Activated CD4-positive, alpha-beta T cell treated with anti-CD3 and anti-CD28 coated beads for 36 hours (primary cell): ENCODE measurements around the gene RPS25. TPM values are rescaled to one million over a fixed set of nuclear protein-coding genes. Genes with fewer than 3 reads are reported as not detected.

Source experiments
- ATAC-seq: fragments of 200-7000 bp; cut with Tn5 transposase; one replicate; pipeline ENCODE4 v1.10.0; 2021; ENCODE audit warnings: mild to moderate bottlenecking, moderate library complexity
- CTCF ChIA-PET: fragments of 350-600 bp; sonication (Branson Sonifier 250); formaldehyde crosslinking; loops from one replicate; lab custom pipeline; 2021; ENCODE audit warnings: antibody characterized with exemption; lab: Charles Lee
- POLR2A ChIA-PET: fragments of 350-600 bp; sonication (Branson Sonifier 250); formaldehyde crosslinking; loops from one replicate; lab custom pipeline; 2021; ENCODE audit warnings: antibody characterized with exemption, inconsistent platforms; lab: Charles Lee
- DNase-seq: peaks from one replicate; pipeline ENCODE4 v3.0.0-alpha.2; 2020
- H3K27ac Mint-ChIP-seq: one replicate; pipeline ENCODE4 v1.8.0; 2021; ENCODE audit warnings: mixed read lengths
- H3K27me3 Mint-ChIP-seq: one replicate; pipeline ENCODE4 v1.8.0; 2021; ENCODE audit warnings: mixed read lengths
- H3K36me3 Mint-ChIP-seq: one replicate; pipeline ENCODE4 v1.8.0; 2021; ENCODE audit warnings: low read depth, mixed read lengths
- H3K4me1 Mint-ChIP-seq: one replicate; pipeline ENCODE4 v1.8.0; 2021; ENCODE audit warnings: mixed read lengths
- H3K4me3 Mint-ChIP-seq: one replicate; pipeline ENCODE4 v1.8.0; 2021; ENCODE audit warnings: mild to moderate bottlenecking, moderate library complexity, mixed read lengths
- H3K9me3 Mint-ChIP-seq: one replicate; pipeline ENCODE4 v1.8.0; 2021; ENCODE audit warnings: low read depth, mixed read lengths
- intact Hi-C, 2 experiments: fragments of 100-400 bp; cut with DNase I in 1 of 2; cut with micrococcal nuclease in 1 of 2; formaldehyde crosslinking; loops; one replicate each; pipeline versions ENCODE4 v1.14.2 to v1.15.1; 2022 to 2024; cut with DNase I, micrococcal nuclease
- total RNA-seq, 2 experiments: library from RNA; stranded (reverse); gene quantifications; one replicate each; pipeline ENCODE4 v1.2.3, GENCODE V29; 2021

RPS25 gene
- total RNA-seq, 2 experiments from 2014 or later, result 1,590 to 1,820 TPM

DNA sequence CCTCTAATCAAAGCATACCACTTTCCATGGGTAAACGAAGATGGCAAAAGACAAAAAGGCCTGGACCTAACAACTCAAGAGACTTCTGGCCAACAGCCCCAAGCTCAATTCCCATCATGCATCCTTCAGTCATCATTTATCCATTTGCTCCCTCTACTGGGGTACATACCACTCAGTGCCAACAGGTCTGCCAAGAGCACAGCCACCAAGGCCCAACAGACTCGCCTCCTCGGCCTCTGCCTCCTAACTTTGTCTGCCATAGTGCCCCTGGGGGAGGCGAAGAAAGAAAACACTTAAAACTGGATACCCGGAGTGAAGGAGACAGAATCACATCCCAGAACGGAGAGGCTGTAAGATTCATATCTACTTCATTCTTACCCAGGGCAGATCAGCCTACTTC, 37.8 kb upstream of the RPS25 start:
- H3K4me1 Mint-ChIP-seq, result peaks cover 43% of the 10 kb centered on the region
- no peaks in the 10 kb centered on the region for H3K27me3 Mint-ChIP-seq
- peak overlapping the region; percentile 82 for H3K4me3 Mint-ChIP-seq
- ATAC-seq, result no peak
- intact Hi-C loops, result loop anchor here (2.0 kb wide), 4 partner anchors 37 to 267 kb away; partner anchors contain the start of genes HINFP (in 1 of the 2), RPS25 (in 1 of the 2) and TRAPPC4 (in 1 of the 2)
- H3K36me3 Mint-ChIP-seq, result peaks cover 46% of the 10 kb centered on the region
- DNase-seq, result peak; percentile 30
- peak overlapping the region; percentile 76 for H3K27ac Mint-ChIP-seq
- CTCF ChIA-PET, result interaction anchor here (0.7 to 3.1 kb wide), 7 partner anchors 10 to 259 kb away, joined by 3 to 16 read pairs (median 5); partner anchors contain the start of genes HMBS and VPS11
- POLR2A ChIA-PET, result interaction anchor here (0.6 to 4.2 kb wide), 7 partner anchors 9 to 620 kb away, joined by 3 to 22 read pairs (median 3); partner anchors contain the start of genes DPAGT1, KMT2A, RNF26 and VPS11
- H3K9me3 Mint-ChIP-seq, result no peaks in the 10 kb centered on the region

- H3K4me3 Mint-ChIP-seq, result no peak overlapping the region
- CTCF ChIA-PET, result interaction anchor here (1.2 to 3.1 kb wide), 2 partner anchors 12 to 52 kb away, joined by 3 to 16 read pairs; partner anchors contain the start of genes C2CD2L and VPS11
- intact Hi-C loops, result no loop called here
Measured at GRCh38 chr11:119054418-119054817, 36.3 kb upstream of the RPS25 start.

GRCh38 chr11:119052163-119052814, 34.1 kb upstream of the RPS25 start:
- DNase-seq (no peak), ATAC-seq (no peak)
- ChIA-PET POLR2A (no interaction called here), CTCF (interaction anchor here (0.7 to 0.8 kb wide), 2 partner anchors 28 to 757 kb away, joined by 4 read pairs; no protein-coding TSS in a partner anchor)
- H3K4me3 Mint-ChIP-seq, result no peak overlapping the region
- no peaks in the 10 kb centered on the region for H3K9me3 Mint-ChIP-seq
- H3K27ac Mint-ChIP-seq, result peak overlapping the region; percentile 68
- no peaks in the 10 kb centered on the region for H3K27me3 Mint-ChIP-seq
- intact Hi-C loops, result no loop called here
- H3K36me3 Mint-ChIP-seq, result peaks cover 70% of the 10 kb centered on the region
- H3K4me1 Mint-ChIP-seq, result peaks cover 35% of the 10 kb centered on the region

More at GRCh38 chr11:119054418-119054817, 36.3 kb upstream of the RPS25 start:
- peaks cover 54% of the 10 kb centered on the region for H3K36me3 Mint-ChIP-seq
- no peak overlapping the region for H3K27ac Mint-ChIP-seq
- POLR2A ChIA-PET, result interaction anchor here (1.2 kb wide), 1 partner anchor 13 kb away, joined by 4 read pairs; no protein-coding TSS in a partner anchor
- H3K27me3 Mint-ChIP-seq, result no peaks in the 10 kb centered on the region
- no peak for DNase-seq
- no peaks in the 10 kb centered on the region for H3K9me3 Mint-ChIP-seq
- ATAC-seq, result no peak
- peaks cover 43% of the 10 kb centered on the region for H3K4me1 Mint-ChIP-seq

- intact Hi-C loops, result no loop called here
- ATAC-seq (peak; percentile 50), DNase-seq (peak; percentile 51)
- Mint-ChIP-seq H3K9me3 (no peaks in the 10 kb centered on the region), H3K36me3 (peaks cover 77% of the 10 kb centered on the region), H3K4me1 (peaks cover 38% of the 10 kb centered on the region), H3K4me3 (no peak overlapping the region), H3K27ac (peak overlapping the region; percentile 68), H3K27me3 (no peaks in the 10 kb centered on the region)
- ChIA-PET POLR2A (no interaction called here), CTCF (interaction anchor here (1.2 kb wide), 1 partner anchor 117 kb away, joined by 3 read pairs; no protein-coding TSS in a partner anchor)
Measured at GRCh38 chr11:119051440-119052162, 33.5 kb upstream of the RPS25 start.

DNA sequence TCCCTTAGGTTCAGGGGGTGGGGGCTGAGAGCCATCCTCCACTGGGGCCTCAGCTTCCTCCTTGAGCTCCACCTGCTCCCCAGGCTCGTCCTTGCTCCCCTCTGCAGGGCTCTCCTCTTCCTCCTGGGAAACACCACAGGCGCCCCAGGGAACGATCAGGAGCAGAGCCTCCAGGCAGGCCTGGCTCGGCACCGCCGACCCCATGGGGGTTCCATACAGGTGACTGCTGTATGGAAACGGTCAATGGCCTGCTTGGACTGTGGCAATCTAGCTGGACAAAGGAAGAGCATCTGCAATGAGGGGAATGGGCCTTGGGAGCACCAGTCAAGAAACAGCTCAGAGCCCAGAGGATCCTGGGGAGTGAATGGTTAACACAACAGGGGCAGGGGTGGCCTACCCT, 30.9 kb upstream of the RPS25 start:
- POLR2A ChIA-PET, result no interaction called here
- peaks cover 21% of the 10 kb centered on the region for H3K4me1 Mint-ChIP-seq

DNA sequence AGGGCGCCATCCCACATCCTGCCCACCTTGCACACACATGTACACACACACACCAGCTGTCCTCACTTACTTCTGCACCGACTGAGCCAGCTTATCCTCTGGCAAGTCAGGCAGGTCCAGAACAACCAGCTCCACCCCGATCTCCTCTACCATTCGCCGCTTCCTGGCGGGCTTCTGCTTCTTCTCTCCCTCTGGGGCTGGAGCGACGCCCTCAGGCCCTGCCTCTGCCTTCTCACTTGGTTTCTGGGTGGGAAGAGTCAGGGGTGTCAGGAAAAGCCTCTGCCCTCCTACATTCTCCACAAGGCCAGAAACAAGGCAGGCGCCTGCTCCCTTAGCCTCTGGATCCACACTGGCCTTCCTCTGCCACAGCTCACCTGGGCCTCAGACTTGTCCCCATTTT, 30.5 kb upstream of the RPS25 start:
- H3K36me3 Mint-ChIP-seq, result peaks cover 69% of the 10 kb centered on the region
- no peaks in the 10 kb centered on the region for H3K27me3 Mint-ChIP-seq
- ChIA-PET CTCF (interaction anchor here (0.7 kb wide), 1 partner anchor 13 kb away, joined by 3 read pairs; no protein-coding TSS in a partner anchor), POLR2A (no interaction called here)
- ATAC-seq, result no peak
- H3K4me1 Mint-ChIP-seq, result peaks cover 21% of the 10 kb centered on the region
- H3K4me3 Mint-ChIP-seq, result no peak overlapping the region
- no peak overlapping the region for H3K27ac Mint-ChIP-seq
- DNase-seq, result no peak
- intact Hi-C loops, result no loop called here
- H3K9me3 Mint-ChIP-seq, result no peaks in the 10 kb centered on the region

More for the DNA sequence above, 30.9 kb upstream of the RPS25 start:
- Mint-ChIP-seq H3K27ac (no peak overlapping the region), H3K36me3 (peaks cover 74% of the 10 kb centered on the region), H3K9me3 (no peaks in the 10 kb centered on the region), H3K27me3 (no peaks in the 10 kb centered on the region), H3K4me3 (no peak overlapping the region)
- intact Hi-C loops, result no loop called here
- CTCF ChIA-PET, result no interaction called here
- DNase-seq, result no peak
- no peak for ATAC-seq

DNA sequence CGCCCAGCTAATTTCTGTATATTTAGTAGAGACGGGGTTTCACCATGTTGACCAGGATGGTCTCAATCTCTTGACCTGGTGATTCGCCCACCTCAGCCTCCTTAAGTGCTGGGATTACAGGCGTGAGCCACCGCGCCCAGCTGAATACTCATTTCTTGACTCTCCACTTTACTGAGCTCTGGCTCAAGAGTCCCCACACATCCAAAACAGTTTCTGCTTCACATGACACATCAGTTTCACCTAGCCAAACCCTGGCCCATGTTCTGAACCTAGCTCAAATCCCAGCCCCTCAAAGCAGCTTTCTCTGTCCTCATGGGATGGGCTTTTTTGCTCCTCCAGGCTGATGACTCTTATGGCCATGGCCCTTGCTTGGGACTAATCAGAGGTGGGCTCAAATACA, 29.1 kb upstream of the RPS25 start:
- DNase-seq (no peak), ATAC-seq (peak; percentile 40)
- ChIA-PET CTCF (interaction anchor here (0.6 to 1.4 kb wide), 5 partner anchors 11 to 452 kb away, joined by 3 read pairs; partner anchors contain the start of gene DPAGT1), POLR2A (no interaction called here)
- Mint-ChIP-seq H3K27me3 (no peaks in the 10 kb centered on the region), H3K27ac (peak overlapping the region; percentile 38), H3K9me3 (no peaks in the 10 kb centered on the region), H3K36me3 (peaks cover 55% of the 10 kb centered on the region), H3K4me1 (peaks cover 15% of the 10 kb centered on the region), H3K4me3 (no peak overlapping the region)
- intact Hi-C loops, result no loop called here

DNA sequence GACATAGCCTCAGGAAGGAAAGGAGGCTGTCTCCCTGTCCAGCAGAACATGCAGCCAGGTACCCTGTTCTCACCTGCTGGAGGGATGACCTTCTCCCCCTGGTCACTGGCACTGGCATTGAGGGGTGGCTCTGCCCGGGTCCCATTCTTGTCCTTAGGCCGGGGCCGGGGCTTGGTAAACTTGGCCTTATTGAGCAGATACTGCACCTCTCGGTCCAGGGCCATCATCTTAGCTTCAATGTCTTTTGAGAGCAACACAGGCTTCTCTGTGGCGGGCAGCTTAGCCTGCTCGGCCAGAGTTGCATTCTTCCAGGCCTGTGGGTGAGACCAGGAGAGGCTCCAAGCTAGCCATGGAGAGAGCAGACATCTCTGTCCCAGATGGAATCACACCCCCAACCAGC, 28.3 kb upstream of the RPS25 start:
- H3K9me3 Mint-ChIP-seq, result no peaks in the 10 kb centered on the region
- no peaks in the 10 kb centered on the region for H3K27me3 Mint-ChIP-seq

GRCh38 chr11:119044708-119045107, 26.6 kb upstream of the RPS25 start:
- Mint-ChIP-seq H3K4me3 (no peak overlapping the region), H3K4me1 (peaks cover 12% of the 10 kb centered on the region), H3K27ac (no peak overlapping the region), H3K9me3 (no peaks in the 10 kb centered on the region), H3K27me3 (no peaks in the 10 kb centered on the region), H3K36me3 (peaks cover 40% of the 10 kb centered on the region)
- CTCF ChIA-PET, result interaction anchor here (0.7 to 1.5 kb wide), 2 partner anchors 15 to 260 kb away, joined by 3 to 4 read pairs; no protein-coding TSS in a partner anchor
- no peak for ATAC-seq
- no peak for DNase-seq
- intact Hi-C loops, result no loop called here
- POLR2A ChIA-PET, result interaction anchor here (0.6 kb wide), 1 partner anchor 76 kb away, joined by 3 read pairs; no protein-coding TSS in a partner anchor

More for the DNA sequence above, 28.3 kb upstream of the RPS25 start:
- H3K4me1 Mint-ChIP-seq, result peaks cover 16% of the 10 kb centered on the region
- POLR2A ChIA-PET, result no interaction called here
- peaks cover 51% of the 10 kb centered on the region for H3K36me3 Mint-ChIP-seq
- no peak overlapping the region for H3K4me3 Mint-ChIP-seq
- CTCF ChIA-PET, result interaction anchor here (0.6 to 1.4 kb wide), 3 partner anchors 11 to 278 kb away, joined by 3 read pairs; no protein-coding TSS in a partner anchor
- H3K27ac Mint-ChIP-seq, result no peak overlapping the region
- intact Hi-C loops, result no loop called here
- ATAC-seq, result no peak
- DNase-seq, result no peak

DNA sequence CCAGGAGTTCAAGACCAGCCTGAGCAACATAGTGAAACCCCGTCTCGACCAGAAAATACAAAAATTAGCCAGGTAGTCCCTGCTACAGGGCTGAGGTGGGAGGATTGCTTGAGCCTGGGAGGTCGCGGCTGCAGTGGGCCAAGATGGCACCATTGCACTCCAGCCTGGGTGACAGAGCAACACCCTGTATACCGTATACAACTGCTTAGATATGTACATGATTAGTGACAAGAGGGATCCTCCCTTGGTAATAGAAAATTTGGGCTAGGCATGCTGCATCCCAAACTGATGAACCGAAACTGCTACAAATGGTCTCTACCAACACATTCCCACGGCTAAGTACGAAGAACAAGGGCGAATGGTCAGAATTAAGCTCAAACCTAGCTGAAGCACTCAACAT, 24.8 kb upstream of the RPS25 start:
- no peaks in the 10 kb centered on the region for H3K9me3 Mint-ChIP-seq
- H3K4me1 Mint-ChIP-seq, result peaks cover 12% of the 10 kb centered on the region
- POLR2A ChIA-PET, result no interaction called here
- H3K27ac Mint-ChIP-seq, result no peak overlapping the region
- CTCF ChIA-PET, result interaction anchor here (1.2 to 1.7 kb wide), 3 partner anchors 13 to 153 kb away, joined by 4 to 10 read pairs (median 4); no protein-coding TSS in a partner anchor
- no peak for DNase-seq
- H3K36me3 Mint-ChIP-seq, result peaks cover 24% of the 10 kb centered on the region
- intact Hi-C loops, result no loop called here
- H3K4me3 Mint-ChIP-seq, result no peak overlapping the region
- no peaks in the 10 kb centered on the region for H3K27me3 Mint-ChIP-seq
- ATAC-seq, result no peak
